PC-3 (cell line): ENCODE results near the gene SDK1. TPM values are rescaled to one million over a fixed set of nuclear protein-coding genes. Genes with fewer than 3 reads are reported as not detected.

Source experiments
- ATAC-seq: fragments of 200-7000 bp; cut with Tn5 transposase; 2 replicates; pipeline ENCODE4 v1.9.1; 2020; ENCODE audit warnings: mild to moderate bottlenecking, moderate library complexity
- BruUV-seq: library from RNA; stranded (reverse); fragments of 400-500 nt; replicated peaks from 2 replicates; lab custom pipeline; 2021; lab: Mats Ljungman, UMichigan
- CTCF ChIA-PET: fragments of 300-600 bp; sonication (Branson Sonifier 250); formaldehyde crosslinking; loops from one replicate; lab custom pipeline; 2022; ENCODE audit warnings: antibody characterized with exemption; lab: Charles Lee
- POLR2A ChIA-PET: fragments of 300-600 bp; sonication (Branson Sonifier 250); formaldehyde crosslinking; loops from one replicate; lab custom pipeline; 2022; ENCODE audit warnings: antibody characterized with exemption; ENCODE audit not compliant: unreplicated experiment; lab: Charles Lee
- DNase-seq: peaks from one replicate; pipeline ENCODE4 v3.0.0-alpha.2; 2015
- H2AFZ ChIP-seq: fragments of 300-600 bp; sonication (generic); 2 replicates; pipeline ENCODE4 v1.6.0; 2016; ENCODE audit warnings: antibody characterized with exemption, low read length
- H3F3A ChIP-seq: fragments of 300-600 bp; sonication (generic); one replicate; pipeline ENCODE4 v1.6.0; 2017; ENCODE audit warnings: antibody characterized with exemption, low read length, control low read depth, mild to moderate bottlenecking; ENCODE audit not compliant: unreplicated experiment
- H3K27ac ChIP-seq: fragments of 300-600 bp; sonication (generic); 2 replicates; pipeline ENCODE4 v1.5.1; 2016; ENCODE audit warnings: mild to moderate bottlenecking, low read length
- H3K27me3 ChIP-seq: fragments of 300-600 bp; sonication (generic); 2 replicates; pipeline ENCODE4 v1.6.1; 2016; ENCODE audit warnings: low read length, mixed read lengths
- H3K36me3 ChIP-seq: fragments of 300-600 bp; sonication (generic); 2 replicates; pipeline ENCODE4 v1.6.1; 2016; ENCODE audit warnings: low read depth, mixed run types, low read length, mixed read lengths
- H3K4me1 ChIP-seq: fragments of 300-600 bp; sonication (generic); 2 replicates; pipeline ENCODE4 v1.5.1; 2016; ENCODE audit warnings: low read length; ENCODE audit not compliant: insufficient read depth
- H3K4me2 ChIP-seq: fragments of 300-600 bp; sonication (generic); 2 replicates; pipeline ENCODE4 v1.6.0; 2016; ENCODE audit warnings: low read length
- H3K4me3 ChIP-seq: fragments of 300-600 bp; sonication (generic); 2 replicates; pipeline ENCODE4 v1.5.1; 2016; ENCODE audit warnings: mild to moderate bottlenecking, low read length, mixed read lengths
- H3K79me2 ChIP-seq: fragments of 300-600 bp; sonication (generic); 2 replicates; pipeline ENCODE4 v1.6.1; 2017; ENCODE audit warnings: low read length, mixed read lengths
- H3K9ac ChIP-seq: fragments of 300-600 bp; sonication (generic); 2 replicates; pipeline ENCODE4 v1.6.0; 2016; ENCODE audit warnings: mild to moderate bottlenecking, low read length
- H3K9me2 ChIP-seq: fragments of 300-600 bp; sonication (generic); replicated peaks from 2 replicates; pipeline ENCODE4 v1.6.1; 2016; ENCODE audit warnings: mixed run types, low read length, mixed read lengths
- H3K9me3 ChIP-seq: fragments of 300-600 bp; sonication (generic); 2 replicates; pipeline ENCODE4 v1.6.1; 2016; ENCODE audit warnings: low read length, mixed read lengths
- H4K20me1 ChIP-seq: fragments of 300-600 bp; sonication (generic); 2 replicates; pipeline ENCODE4 v1.6.1; 2016; ENCODE audit warnings: low read length, mixed read lengths
- EZH2 ChIP-seq: fragments of 300-600 bp; sonication (generic); IDR thresholded peaks from one replicate; pipeline ENCODE4 v1.6.1; 2017; ENCODE audit warnings: antibody characterized with exemption, mild to moderate bottlenecking, low read length; ENCODE audit not compliant: unreplicated experiment
- EZH2phosphoT487 ChIP-seq: fragments of 300-600 bp; sonication (generic); IDR thresholded peaks from 2 replicates; pipeline ENCODE4 v1.6.1; 2018; ENCODE audit warnings: mild to moderate bottlenecking, antibody characterized with exemption, low read length, borderline replicate concordance
- intact Hi-C: fragments of 100-400 bp; cut with micrococcal nuclease; formaldehyde crosslinking; loops from 2 replicates; pipeline ENCODE4 v1.9.0; 2023
- total RNA-seq: library from RNA; depleted of rRNA; stranded (reverse); fragments of >200 nt; gene quantifications from 2 replicates; pipeline ENCODE4 v1.2.3, GENCODE V29; 2014
- TF ChIP-seq, protein P1 (sequence below): fragments of 300-600 bp; sonication (generic); conservative IDR thresholded peaks from 2 replicates; pipeline ENCODE4 v1.5.1; 2017; ENCODE audit warnings: antibody characterized with exemption, low read depth, mild to moderate bottlenecking, low read length

The SDK1 gene
- total RNA-seq, 1 experiment from 2014 or later, result 2.8 TPM

DNA sequence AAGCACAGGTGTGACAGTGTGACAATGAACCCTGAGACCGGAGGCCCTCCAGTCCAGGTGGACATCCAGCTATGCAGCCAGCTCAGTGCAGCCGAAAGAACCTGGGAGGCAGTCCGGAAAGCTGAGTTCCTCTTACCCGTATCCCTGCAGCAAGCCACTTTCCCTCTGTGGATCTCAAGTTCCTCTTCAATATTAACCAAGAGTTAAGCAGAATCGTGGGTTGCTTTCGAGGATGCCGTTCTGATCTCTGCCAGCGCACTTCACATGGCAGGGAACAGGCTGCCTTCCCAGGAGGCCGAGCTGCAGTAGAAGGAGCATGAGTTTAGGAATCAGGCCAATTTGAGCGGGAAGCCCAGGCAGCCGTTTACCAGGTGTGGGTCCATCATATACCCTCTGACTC lies 591.6 kb downstream of the SDK1 start:
- DNase-seq (no peak), ATAC-seq (no peak)
- no peaks in the 10 kb centered on the region for H3F3A ChIP-seq
- H3K27me3 ChIP-seq, result no peaks in the 10 kb centered on the region
- H3K4me3 ChIP-seq, result no peak overlapping the region
- no peak overlapping the region for H3K9ac ChIP-seq
- H3K4me2 ChIP-seq, result no peak overlapping the region
- H3K27ac ChIP-seq, result no peak overlapping the region
- no peaks in the 10 kb centered on the region for H3K9me2 ChIP-seq
- H3K9me3 ChIP-seq, result no peaks in the 10 kb centered on the region
- no peaks in the 10 kb centered on the region for H3K4me1 ChIP-seq
- no TSS peak for BruUV-seq
- CTCF ChIA-PET, result no interaction called here
- POLR2A ChIA-PET, result no interaction called here
- intact Hi-C loops, result no loop called here
- H2AFZ ChIP-seq, result no peak overlapping the region
- H4K20me1 ChIP-seq, result no peaks in the 10 kb centered on the region
- H3K36me3 ChIP-seq, result no peaks in the 10 kb centered on the region
- no peak for TF ChIP-seq EZH2phosphoT487
- TF ChIP-seq EZH2, result no peak
- TF ChIP-seq, protein P1, sequence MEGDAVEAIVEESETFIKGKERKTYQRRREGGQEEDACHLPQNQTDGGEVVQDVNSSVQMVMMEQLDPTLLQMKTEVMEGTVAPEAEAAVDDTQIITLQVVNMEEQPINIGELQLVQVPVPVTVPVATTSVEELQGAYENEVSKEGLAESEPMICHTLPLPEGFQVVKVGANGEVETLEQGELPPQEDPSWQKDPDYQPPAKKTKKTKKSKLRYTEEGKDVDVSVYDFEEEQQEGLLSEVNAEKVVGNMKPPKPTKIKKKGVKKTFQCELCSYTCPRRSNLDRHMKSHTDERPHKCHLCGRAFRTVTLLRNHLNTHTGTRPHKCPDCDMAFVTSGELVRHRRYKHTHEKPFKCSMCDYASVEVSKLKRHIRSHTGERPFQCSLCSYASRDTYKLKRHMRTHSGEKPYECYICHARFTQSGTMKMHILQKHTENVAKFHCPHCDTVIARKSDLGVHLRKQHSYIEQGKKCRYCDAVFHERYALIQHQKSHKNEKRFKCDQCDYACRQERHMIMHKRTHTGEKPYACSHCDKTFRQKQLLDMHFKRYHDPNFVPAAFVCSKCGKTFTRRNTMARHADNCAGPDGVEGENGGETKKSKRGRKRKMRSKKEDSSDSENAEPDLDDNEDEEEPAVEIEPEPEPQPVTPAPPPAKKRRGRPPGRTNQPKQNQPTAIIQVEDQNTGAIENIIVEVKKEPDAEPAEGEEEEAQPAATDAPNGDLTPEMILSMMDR, result no peak
- no peaks in the 10 kb centered on the region for H3K79me2 ChIP-seq

DNA sequence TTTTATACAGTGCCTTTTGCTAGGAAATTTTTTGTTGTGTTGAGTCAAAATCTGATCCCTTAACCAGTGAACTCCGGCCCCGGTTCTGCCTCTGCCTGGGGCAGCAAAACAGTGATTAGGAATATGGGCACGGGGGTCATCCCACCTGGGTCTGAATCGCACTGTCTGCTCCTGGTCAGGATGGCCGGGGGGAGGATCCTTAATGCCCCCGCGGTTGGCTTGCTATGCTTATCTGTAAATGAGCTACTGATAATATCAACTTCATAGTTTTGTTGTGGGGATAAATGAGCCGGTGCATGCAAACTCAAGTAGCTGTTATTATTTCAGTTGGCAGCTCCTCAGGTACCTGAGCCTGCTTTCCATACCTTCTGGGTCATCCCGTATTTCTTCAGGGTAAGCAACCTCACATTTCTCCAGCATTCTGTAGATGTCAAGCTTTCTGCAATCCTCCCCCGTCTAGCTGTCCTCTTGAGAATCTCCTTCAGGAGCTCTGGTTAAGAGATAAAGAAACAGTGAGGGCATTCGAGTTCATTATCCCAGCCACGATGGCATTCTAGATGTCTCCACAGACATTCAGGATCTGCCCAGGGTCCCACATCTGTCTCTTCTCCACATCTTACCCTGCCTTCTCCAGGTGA lies 592.2 kb downstream of the SDK1 start:
- POLR2A ChIA-PET, result no interaction called here

GRCh38 chr7:3893789-3894153 lies 592.7 kb downstream of the SDK1 start:
- DNase-seq (no peak), ATAC-seq (no peak)
- H3K9me3 ChIP-seq, result no peaks in the 10 kb centered on the region
- H4K20me1 ChIP-seq, result no peaks in the 10 kb centered on the region
- no peaks in the 10 kb centered on the region for H3K9me2 ChIP-seq
- H3K79me2 ChIP-seq, result no peaks in the 10 kb centered on the region
- H3K36me3 ChIP-seq, result no peaks in the 10 kb centered on the region
- H3K27ac ChIP-seq, result no peak overlapping the region
- no peak overlapping the region for H3K4me2 ChIP-seq
- POLR2A ChIA-PET, result interaction anchor here (0.6 kb wide), 1 partner anchor 129 kb away, joined by 7 read pairs; no protein-coding TSS in a partner anchor
- CTCF ChIA-PET, result no interaction called here
- H3F3A ChIP-seq, result no peaks in the 10 kb centered on the region
- BruUV-seq, result no TSS peak
- no peaks in the 10 kb centered on the region for H3K27me3 ChIP-seq
- H3K9ac ChIP-seq, result no peak overlapping the region
- TF ChIP-seq, protein P1, result no peak
- TF ChIP-seq EZH2, result no peak
- no peak for TF ChIP-seq EZH2phosphoT487
- H3K4me1 ChIP-seq, result no peaks in the 10 kb centered on the region
- no peak overlapping the region for H2AFZ ChIP-seq
- no peak overlapping the region for H3K4me3 ChIP-seq
- intact Hi-C loops, result no loop called here

More for the DNA sequence above, 592.2 kb downstream of the SDK1 start:
- no peaks in the 10 kb centered on the region for H3K9me3 ChIP-seq
- CTCF ChIA-PET, result no interaction called here
- no peaks in the 10 kb centered on the region for H3K36me3 ChIP-seq
- no peak overlapping the region for H3K9ac ChIP-seq
- no peaks in the 10 kb centered on the region for H3K27me3 ChIP-seq
- DNase-seq, result no peak
- H2AFZ ChIP-seq, result no peak overlapping the region
- H3K27ac ChIP-seq, result no peak overlapping the region
- TF ChIP-seq EZH2phosphoT487, result no peak
- TF ChIP-seq EZH2, result no peak
- TF ChIP-seq, protein P1, result no peak
- H3K4me2 ChIP-seq, result no peak overlapping the region
- intact Hi-C loops, result no loop called here
- H3F3A ChIP-seq, result no peaks in the 10 kb centered on the region
- no peak for ATAC-seq
- no TSS peak for BruUV-seq
- H3K4me1 ChIP-seq, result no peaks in the 10 kb centered on the region
- no peaks in the 10 kb centered on the region for H4K20me1 ChIP-seq
- no peak overlapping the region for H3K4me3 ChIP-seq
- H3K79me2 ChIP-seq, result no peaks in the 10 kb centered on the region
- no peaks in the 10 kb centered on the region for H3K9me2 ChIP-seq
